Middle frontal gyrus (tissue), 1 donor: Measurements from ENCODE around the gene PNRC2.
"Not testable (repeated sequence)": the region's sequence is repeated elsewhere in the genome, so short reads cannot be mapped to it uniquely, and the experiment has no call there.

ENCODE experiments used
- DNase-seq: peaks from one replicate; pipeline ENCODE4 v3.0.0-alpha.2; 2015; ENCODE audit warnings: low spot score; ENCODE audit errors: extremely low spot score

PNRC2 gene

DNA sequence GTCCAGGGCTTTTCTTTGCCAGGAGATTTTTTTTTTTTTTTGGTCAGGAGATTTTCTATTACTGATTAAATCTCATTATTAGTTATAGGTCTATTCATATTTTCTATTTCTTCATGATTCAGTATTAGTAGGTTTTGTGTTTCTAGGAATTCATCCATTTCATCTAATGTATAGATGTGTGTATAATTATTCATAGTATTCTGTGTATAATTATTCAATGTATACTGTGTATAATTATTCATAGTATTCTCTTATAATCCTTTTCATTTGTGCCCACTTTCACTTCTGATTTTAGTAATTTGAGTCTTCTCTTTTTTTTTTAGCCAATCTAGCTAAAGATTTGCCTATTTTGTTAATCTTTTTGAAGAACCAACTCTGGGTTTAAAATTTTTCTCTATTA, 12.3 kb upstream of the PNRC2 start:
- no peak for DNase-seq

DNA sequence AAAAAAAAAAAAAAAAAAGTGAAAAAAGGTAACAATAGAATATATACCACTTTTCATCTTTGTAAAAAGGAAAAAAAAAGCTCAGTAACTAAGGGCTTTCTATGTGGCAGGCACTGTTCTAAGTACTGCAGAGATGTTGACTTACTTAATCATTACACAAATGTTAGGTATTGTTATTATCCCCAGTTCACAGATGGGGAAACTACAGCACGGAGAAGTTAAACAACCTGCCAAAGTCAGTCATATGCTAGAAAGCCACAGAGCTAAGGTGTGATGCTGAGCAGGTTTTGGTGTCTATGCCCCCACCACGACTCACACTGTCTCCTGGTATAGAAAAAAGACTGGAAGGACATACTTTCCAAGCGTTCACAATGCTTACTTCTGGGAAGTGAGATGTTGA, 6.6 kb upstream of the PNRC2 start:
- no peak for DNase-seq

DNA sequence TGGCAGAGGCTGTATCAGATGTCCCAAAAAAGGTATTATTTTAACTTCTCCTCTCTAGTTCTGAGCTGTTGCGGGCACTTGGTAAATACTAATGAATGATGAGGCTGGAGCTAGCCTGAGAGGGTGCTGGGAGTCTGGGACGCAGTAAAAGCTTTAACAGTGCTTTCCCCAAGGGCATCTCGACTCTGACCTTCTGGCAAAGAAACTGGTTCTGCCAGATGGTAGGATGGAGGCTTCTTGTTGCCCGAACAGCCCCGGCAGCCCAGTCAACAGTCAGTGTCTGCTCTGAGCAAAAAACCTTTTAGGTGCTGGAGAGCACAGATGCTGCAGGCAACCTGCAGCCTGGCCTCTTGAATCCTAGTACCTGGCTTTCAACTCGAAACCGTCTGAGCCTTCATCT, 2.5 kb upstream of the PNRC2 start:
- DNase-seq = no peak

DNA sequence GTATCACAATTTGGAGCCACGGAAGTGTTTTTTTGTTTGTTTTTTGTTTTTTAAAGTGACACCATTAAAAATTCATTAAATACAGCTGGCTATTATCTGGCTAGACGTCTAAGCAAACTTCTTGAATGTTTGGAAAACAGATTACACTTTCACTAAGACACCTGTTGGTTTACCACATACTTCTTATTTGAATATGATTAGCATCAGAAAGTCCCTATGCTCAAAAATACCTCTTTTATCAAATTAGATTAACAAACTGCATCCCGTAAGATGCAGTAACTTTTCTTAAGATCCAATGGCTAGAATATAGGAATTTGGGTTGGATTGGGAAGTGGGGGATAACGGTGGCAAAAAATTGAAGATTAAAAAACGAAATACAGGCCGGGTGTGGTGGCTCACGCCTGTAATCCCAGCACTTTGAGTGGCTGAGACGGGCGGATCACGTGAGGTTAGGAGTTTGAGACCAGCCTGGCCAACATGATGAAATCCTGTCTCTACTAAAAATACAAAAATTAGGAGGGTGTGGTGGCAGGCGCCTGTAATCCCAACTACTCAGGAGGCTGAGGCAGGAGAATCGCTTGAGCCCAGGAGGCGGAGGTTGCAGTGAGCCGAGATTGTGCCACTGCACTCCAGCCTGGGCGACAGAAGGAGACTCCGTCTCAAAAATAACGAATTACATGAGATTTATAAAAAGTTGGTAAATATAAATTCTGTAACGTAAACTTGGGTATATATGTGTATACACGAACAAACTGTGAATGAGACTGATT, 1.4 kb upstream of the PNRC2 start:
- not testable (repeated sequence) for DNase-seq

DNA sequence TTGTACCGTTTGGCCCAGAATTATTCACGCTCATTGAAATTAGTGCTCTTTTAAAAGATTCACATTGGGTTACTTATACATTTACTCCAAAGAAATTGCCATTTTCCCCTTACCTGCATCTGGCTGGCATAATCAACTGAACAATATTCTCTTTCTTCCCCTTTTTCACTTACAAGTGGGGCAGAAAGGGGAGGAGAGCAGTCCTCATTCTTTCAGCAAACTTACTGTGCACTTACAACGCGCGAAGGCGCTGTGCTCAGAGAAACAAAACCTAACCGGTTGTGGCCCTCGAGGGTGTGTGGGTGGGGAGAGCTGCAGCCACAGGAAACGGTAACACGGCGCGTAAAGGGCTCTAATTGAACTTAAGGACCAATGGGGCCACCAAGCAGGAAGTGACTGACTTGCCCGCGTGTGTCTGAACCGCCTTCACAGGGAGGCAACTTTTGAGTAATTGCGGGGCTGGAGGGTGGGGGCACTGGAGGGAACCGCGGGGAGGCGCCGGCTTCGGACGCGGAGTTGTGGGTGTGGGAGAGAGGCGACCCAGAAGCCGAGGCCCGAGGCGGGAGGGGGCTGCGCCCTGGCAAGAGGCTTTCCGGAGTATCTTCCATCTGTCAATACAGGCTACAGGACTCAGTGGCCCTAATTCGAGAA, 693 bp upstream of the PNRC2 start:
- DNase-seq = no peak

DNA sequence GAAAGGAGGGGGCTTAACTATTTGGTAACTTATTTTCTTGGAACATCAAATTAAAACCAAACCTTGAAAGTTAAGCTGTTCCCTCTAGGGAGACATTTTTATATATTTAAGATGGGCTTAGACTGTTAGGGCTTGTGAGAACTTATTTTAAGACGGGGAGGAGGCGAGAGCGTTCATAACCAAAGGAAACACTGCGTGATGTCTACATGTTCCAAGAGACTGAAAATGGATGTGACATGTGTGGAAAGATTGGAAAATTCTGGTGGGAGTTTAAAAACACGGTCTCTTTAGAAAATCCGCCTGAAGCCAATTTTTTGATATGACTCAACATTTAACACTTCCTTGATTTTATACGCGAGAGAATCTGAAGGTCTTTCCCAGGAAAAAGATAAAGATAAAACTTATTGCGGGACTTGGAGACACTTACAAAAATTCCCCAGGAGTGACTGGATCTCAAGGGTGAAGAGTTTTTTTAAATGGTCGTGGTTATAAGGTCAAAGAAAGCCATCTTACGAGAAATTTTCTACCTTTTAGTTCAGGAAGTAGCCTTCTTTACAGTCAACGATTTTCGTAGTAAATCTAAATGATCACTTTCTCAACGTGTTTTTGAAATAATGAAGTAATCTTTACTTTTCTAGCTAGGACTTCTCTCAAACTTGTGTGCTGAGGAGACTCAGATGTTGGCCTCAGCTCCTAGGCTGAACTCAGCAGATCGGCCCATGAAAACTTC, 828 bp downstream of the PNRC2 start:
- DNase-seq = no peak

DNA sequence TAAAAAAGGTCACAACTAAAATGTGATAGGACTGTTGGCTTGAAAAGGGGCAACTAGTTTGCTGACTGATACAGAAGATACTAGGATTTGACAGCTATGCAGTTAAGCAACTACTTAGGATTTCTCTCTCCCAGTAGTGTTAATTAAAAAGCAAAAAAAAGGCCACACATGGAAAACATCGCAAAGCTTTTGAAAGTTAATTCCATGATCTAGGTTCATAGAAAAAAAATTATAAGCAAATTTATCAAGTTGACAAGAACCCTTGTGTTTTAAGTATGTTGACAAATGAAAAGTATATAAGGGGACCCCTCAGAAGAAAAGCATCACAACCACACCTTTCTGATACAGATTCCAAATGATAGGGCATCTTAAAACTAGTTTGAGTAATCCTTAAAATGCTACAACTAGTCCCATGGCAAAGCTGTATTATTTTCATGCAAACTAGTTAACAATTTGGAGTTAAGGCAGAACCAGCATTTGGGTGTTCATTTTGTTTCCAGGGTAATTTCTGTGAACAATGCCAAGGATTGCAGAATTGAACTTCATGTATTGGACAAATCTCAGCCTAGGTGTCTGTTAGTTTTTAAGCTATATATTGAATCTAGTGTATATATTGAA, 4.1 kb downstream of the PNRC2 start:
- DNase-seq = no peak

DNA sequence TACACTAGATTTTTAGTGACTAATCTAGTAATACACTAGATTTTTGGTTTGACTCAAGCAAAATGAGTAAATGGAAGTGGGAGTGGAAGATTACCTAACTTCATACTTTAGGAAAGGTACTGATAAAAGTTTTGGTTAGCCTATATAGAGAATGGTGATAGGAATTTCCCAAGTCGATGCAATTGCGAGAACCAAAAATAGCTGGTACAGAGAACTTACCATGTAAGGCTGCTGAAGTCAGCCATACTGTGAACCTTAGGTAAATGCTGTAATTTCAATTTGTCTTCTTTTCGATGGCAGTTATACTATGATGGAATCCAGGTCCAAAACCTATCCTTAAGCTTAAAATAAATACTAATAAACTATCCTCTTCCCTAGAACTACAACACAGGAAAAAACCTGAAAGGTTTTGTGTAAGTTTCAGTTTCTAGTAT, 4.6 kb downstream of the PNRC2 start:
- DNase-seq = no peak

DNA sequence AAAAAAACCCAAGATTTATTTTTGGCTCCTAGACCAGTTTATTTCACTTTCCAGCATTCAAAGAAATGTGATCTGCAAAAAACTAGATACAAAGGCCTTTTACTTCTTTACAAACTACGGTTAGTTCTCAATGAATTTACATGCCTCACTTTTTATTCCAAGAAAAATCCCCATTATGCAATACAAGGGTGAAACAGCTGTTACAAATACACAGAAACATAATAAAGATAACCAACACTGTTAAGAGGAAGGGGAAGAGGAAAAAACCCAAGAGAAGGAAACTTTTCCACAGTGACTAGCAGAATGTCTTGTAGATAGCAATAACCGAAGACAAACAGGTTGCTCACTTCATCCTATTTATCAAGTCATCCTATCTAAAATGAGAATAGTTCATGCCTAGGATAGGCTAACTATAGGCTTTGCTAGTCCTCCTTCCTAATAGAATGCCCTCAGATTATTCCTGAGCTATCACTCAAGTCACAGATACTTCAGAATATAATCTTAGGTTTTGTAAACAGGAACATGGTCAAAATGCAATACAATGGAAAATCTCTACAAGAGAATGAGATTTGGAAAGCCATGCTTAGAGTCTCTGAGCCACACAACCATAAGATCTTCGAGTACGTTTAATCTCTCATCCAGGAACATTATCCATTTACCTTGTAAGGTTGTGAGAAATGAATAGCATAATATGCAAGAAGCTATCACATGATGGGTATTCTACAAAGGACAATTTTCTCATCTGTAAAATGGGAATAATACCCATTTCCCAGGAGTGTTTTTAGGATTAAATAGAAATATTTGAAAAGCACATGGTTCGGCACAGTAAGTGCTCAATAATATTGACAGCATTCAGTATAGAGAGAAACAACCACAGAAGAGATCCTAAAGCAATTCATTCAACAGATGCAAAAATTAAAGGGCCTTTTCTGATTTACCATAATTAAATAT, 5.4 kb downstream of the PNRC2 start:
- no peak for DNase-seq

DNA sequence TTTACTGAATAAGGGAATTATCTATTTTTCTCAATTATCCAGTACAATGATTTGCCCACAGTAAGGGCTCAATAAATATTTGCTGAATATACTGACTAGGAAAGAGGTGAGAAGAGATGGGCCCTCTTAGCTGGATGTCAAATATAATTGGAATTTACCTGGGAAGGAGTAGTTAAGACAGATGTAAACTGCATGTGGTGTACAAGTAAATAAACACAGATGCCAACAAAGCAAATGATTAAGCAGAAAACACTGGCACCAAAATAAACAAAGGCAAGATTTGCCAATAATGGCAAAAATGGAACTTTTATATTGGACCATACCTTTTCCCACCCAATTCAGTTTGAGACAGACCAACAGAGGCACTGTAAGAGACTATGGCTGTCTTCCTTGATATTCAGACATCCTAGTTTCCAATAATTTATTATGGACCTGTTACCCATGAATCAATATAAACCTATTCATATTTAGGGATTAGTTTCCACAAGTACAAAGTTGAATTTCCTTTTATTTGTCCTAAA, 7.4 kb downstream of the PNRC2 start:
- no peak for DNase-seq

DNA sequence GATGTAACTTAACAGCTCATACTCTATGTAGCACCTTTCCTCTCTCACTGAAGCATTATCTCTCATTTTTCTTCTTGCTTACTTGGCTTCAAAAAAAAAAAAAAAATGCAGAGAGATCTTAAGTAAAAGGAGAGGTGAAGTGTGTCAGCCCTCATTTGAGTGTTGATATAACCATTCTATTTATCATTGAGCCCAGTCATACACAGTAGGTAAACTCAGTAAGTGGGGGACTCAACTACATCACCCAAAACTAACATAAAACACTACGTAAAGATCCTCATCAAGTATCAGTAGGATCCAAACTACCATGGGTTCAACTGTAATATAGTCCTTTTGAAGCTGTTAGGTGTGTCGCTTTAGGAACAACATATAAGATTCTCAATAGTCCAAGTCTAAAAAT, 8.2 kb downstream of the PNRC2 start:
- no peak for DNase-seq

DNA sequence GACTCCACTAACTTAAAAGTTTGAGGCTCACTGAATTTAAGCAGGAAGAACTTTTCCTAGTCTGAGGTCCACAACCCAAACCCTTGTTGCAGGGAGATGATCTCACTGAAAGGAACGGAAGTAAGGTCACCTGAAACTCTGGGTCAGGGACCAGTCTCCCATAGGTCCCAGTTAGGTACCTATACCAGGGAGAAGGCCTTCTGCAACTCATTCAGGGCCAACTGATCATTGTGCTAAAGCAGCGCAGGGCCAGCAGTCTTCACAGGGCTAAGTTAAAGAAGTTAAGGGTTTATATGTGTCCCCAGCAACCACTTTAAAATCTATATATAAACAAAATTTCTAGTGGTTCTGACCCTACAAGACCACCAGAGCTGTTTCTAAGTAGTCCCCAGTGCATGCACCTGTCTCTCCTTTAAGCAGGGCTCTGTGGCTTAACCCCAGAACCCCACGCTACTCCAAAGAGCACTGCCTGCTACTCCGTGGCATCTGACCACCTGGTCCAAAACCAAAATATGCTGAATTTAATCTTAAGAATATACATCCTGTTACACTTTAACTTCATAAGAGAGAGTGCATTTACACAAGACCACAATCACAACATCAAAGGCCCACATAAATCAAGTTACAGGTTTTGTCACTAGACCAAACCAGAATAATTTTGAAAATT, 17.7 kb downstream of the PNRC2 start:
- DNase-seq = no peak

DNA sequence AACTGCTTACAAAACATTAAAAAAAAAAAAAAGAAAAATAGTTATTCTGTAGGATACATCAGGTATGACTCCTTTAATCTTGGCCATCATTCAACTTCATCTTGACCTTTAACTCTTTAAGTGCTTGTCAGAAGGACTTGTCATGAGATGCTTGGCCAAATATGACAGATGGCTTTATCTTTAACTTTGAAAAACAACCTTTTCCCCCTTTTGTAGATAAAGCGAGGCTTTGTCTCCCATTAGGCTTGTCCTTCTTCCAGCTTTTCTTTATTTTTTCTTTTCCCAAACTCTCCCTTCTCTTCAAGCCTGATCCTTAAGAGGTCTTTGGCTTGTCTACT, 18.2 kb downstream of the PNRC2 start:
- no peak for DNase-seq

DNA sequence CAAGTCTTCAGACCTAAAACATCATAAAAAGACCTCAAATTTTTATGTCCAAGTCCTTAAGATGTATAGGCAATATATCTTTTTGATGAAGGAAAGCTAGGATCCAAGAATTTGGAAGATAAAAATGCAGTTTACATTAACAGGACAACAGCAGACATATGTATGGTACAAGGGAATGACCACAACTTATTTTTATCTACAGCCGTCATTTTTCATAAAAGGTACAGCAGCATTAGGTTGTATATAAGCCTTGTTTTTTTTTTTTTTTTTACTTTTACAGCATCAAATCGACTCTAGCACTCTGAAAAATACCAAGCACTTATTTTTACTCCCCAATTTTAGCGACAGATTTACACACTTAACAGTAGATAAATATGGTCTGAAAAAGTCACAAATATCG, 19.2 kb downstream of the PNRC2 start:
- no peak for DNase-seq

DNA sequence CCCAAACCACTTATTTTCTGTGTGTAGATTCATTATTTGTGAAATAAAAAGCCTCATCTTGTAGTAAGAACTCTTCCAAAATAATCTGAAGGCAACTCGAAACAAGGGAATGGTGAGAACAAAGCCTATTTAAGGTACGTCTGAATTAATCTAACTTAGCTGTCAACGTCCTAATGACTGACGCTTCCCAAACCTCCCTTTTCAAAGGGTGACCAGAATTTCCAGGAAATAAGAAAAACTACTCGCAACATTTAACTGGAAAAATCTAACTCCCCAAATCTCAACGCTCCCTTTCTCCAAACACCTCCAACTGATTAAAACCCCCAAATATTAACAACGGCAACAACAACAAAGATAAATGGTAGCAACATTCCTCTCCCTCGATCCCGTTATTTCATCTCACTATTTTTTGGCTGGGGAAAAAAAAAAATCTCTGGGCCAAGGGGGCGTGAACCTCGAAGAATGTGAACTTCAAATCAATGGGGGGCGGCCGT, 19.8 kb downstream of the PNRC2 start:
- no peak for DNase-seq

DNA sequence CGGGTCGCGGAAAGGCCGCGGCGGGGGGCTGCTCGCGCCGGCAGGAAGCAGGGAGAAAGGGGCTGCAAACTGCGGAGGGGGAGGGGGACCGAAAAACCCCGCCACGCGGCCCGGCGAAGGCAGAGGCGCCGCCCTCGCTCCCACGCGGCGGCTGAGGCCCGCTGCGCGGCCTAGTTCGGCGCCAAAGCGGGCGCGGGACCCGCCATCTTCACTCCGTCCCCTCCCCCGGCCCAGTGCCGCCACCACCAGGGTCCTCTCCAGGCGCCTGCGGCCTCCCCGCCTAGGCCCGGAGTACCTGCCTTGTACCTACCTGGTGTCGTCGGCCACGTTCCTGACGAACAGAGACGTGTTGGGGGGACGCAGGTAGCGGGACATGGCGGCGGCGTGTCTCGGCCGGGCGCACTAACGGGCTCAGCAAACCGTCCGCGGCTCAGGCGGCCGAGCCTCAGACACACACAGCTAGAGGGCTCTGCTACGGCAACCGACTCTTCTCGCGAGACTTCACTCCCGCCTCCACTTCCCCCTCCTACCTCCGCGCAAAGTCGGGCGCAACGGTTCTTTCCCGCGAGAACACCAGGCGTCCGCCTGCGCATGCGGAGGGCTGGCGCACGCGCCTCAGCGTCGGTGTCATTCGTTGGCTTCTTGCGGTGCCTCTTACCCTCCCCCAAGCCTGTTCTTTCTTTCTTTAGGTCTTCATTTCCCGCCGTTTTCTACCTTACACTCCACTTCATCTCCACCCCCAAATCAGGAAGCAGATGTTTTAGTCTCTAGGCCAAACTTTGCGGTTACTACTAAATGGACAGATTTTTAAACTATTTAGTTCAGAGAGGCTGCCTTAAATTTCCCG, 20.5 kb downstream of the PNRC2 start, which contains the start of gene SRSF10:
TSS of gene SRSF10 (minus strand) at position 447 of the 847 bp plus-strand sequence. CDS start at position 375, 72 bp downstream.
- DNase-seq = peak; percentile 99

DNA sequence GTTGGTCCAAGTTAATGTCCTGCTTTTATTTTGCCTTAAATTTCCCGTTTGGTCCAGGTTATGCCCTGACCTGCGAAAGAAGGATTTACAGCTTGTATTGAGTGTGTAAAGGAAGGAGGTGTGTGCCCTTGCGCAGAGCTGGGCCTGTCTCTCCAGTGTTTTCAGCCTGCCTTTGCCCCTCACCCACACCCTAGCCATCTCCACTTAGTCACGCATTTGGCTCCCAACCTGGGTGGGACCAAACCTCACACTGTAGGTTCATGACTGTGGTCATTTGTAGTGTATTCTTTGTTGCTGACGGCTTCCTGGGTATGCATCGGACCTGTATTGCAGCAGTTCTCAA, 21.1 kb downstream of the PNRC2 start:
- no peak for DNase-seq

DNA sequence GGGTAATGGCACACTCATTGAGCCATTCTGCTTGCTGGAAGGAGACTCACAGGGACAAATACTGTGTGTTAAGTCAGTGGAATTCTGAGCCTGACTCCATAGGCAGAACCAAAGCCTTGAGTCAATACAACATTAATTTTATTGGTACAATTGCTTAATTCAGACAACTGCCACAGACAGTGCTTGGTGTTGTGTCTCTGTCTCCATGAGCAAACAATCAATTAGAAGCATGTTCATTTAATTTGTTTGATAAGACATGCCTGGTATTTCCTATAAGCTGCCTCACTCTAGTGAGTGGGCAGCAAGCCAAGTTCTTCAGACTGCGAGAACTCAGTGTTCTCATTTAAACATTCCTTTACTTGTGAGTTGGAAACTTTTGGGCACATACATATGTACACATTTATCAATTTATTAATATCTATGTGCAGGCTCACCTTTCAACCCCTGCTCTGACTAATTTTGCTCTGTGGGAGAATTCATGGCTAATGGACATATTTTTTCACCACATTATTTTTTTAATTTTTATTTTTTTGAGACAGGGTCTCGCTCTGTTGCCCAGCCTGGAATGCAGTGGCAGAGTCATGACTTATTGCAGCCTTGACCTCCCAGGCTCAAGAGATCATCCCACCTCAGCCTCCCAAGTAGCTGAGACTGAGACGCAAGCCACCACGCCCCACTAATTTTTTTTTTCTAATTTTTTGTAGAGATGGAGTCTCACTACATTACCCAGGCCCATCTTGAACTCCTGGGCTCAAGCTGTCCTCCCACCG, 25.0 kb downstream of the PNRC2 start:
- no peak for DNase-seq
